T-cell (primary cell): ENCODE data around the gene OXA1L. TPM values are rescaled to one million over a fixed set of nuclear protein-coding genes. Genes with fewer than 3 reads are reported as not detected.

ENCODE experiments used
- ATAC-seq, 4 experiments: fragments of 200-7000 bp in 3 of 4; fragments of 150-1000 bp in 1 of 4; cut with Tn5 transposase; replicated peaks in 1 of 4; 1 replicate in 3 of 4; 2 replicates in 1 of 4; pipeline ENCODE4 v1.10.0; 2021; ENCODE audit warnings: moderate library complexity in 3 of 4, mild to moderate bottlenecking in 2 of 4, moderate number of reproducible peaks in 1 of 4
- CTCF ChIA-PET, 2 donors: fragments of 300-600 bp; sonication (Branson Sonifier 250); formaldehyde crosslinking; loops; one replicate each; lab custom pipeline; 2022; ENCODE audit warnings: antibody characterized with exemption in 2 of 2; lab: Charles Lee
- POLR2A ChIA-PET, 2 donors: fragments of 300-600 bp; sonication (Branson Sonifier 250); formaldehyde crosslinking; loops; one replicate each; lab custom pipeline; 2022; ENCODE audit warnings: antibody characterized with exemption in 2 of 2; lab: Charles Lee
- DNase-seq, 35 experiments: peaks; one replicate each; pipeline versions ENCODE4 v3.0.0 to v3.0.0-alpha.2; 2013 to 2023
- H3K27ac ChIP-seq: one replicate; pipeline ENCODE4 v1.5.1; 2013; ENCODE audit warnings: low read length
- H3K27me3 ChIP-seq, 2 experiments: replicated peaks in 1 of 2; 1 replicate in 1 of 2; 2 replicates in 1 of 2; pipeline versions ENCODE4 v1.6.1 to v1.7.0; 2013; ENCODE audit warnings: low read length in 1 of 2, mixed read lengths in 1 of 2; ENCODE audit not compliant: control insufficient read depth in 2 of 2, insufficient read depth in 2 of 2; ENCODE audit errors: extremely low read depth in 1 of 2
- H3K36me3 ChIP-seq, 2 donors: 1 replicate in 1 of 2; 2 replicates in 1 of 2; pipeline versions ENCODE4 v1.6.1 to v1.7.0; 2013; ENCODE audit warnings: low read length in 1 of 2; ENCODE audit not compliant: control insufficient read depth in 2 of 2, insufficient read depth in 1 of 2; ENCODE audit errors: extremely low read depth in 1 of 2
- H3K4me1 ChIP-seq, 2 experiments: 1 replicate in 1 of 2; 2 replicates in 1 of 2; pipeline versions ENCODE4 v1.6.1 to v1.7.0; 2013; ENCODE audit warnings: low read length in 2 of 2, mixed read lengths in 1 of 2; ENCODE audit not compliant: insufficient read depth in 2 of 2, control insufficient read depth in 1 of 2; ENCODE audit errors: extremely low read depth in 1 of 2
- H3K4me3 ChIP-seq, 2 donors: 1 replicate in 1 of 2; 2 replicates in 1 of 2; pipeline versions ENCODE4 v1.5.1 to v1.7.0; 2013; ENCODE audit warnings: mild to moderate bottlenecking in 2 of 2, low read length in 1 of 2, moderate library complexity in 1 of 2; ENCODE audit not compliant: control insufficient read depth in 1 of 2; ENCODE audit errors: extremely low read depth in 1 of 2
- H3K9me3 ChIP-seq: 2 replicates; pipeline ENCODE4 v1.7.0; 2013
- H3K27ac Mint-ChIP-seq, 2 donors: one replicate each; pipeline ENCODE4 v1.8.0; 2020 to 2021; ENCODE audit warnings: mild to moderate bottlenecking in 2 of 2, mixed read lengths in 2 of 2
- H3K27me3 Mint-ChIP-seq, 2 donors: one replicate each; pipeline ENCODE4 v1.8.0; 2021 to 2022; ENCODE audit warnings: mixed read lengths in 2 of 2
- H3K36me3 Mint-ChIP-seq: one replicate; pipeline ENCODE4 v1.8.0; 2021; ENCODE audit warnings: mixed read lengths
- H3K4me1 Mint-ChIP-seq, 3 donors: one replicate each; pipeline ENCODE4 v1.8.0; 2020 to 2022; ENCODE audit warnings: mixed read lengths in 3 of 3, mild to moderate bottlenecking in 1 of 3
- H3K4me3 Mint-ChIP-seq, 3 donors: one replicate each; pipeline ENCODE4 v1.8.0; 2020 to 2022; ENCODE audit warnings: mild to moderate bottlenecking in 3 of 3, mixed read lengths in 3 of 3, moderate library complexity in 3 of 3
- H3K9me3 Mint-ChIP-seq, 3 donors: one replicate each; pipeline ENCODE4 v1.8.0; 2020 to 2022; ENCODE audit warnings: mixed read lengths in 3 of 3
- WGBS: methylation state at CpG from one replicate; pipeline ENCODE4 v1.1.5; 2013; ENCODE audit warnings: missing lambda C conversion rate; ENCODE audit not compliant: insufficient coverage; 5-methylcytosine and 5-hydroxymethylcytosine counted together
- total RNA-seq, 35 experiments: library from RNA in 6 of 35; stranded (reverse) in 6 of 35; fragments of 120-200 nt in 1 of 35; gene quantifications; one replicate each; pipeline versions ENCODE4 v1.2.1 to v1.2.4 and lab custom pipeline; 2013 to 2026

Gene OXA1L
- total RNA-seq, 5 donors from 2014 or later (not counting 1 experiment from before 2014, with no cell fraction given): 130 to 152 (median 136) TPM

- no peaks in the 10 kb centered on the region for H3K36me3 ChIP-seq
- Mint-ChIP-seq H3K4me3 (no peak overlapping the region), H3K27ac (no peak overlapping the region), H3K9me3 (no peaks in the 10 kb centered on the region), H3K36me3 (no peaks in the 10 kb centered on the region), H3K27me3 (peaks cover 28 to 33% of the 10 kb centered on the region in 2 donors), H3K4me1 (no peaks in the 10 kb centered on the region)
- peaks cover 0 to 9% of the 10 kb centered on the region in 2 experiments for H3K27me3 ChIP-seq
- DNase-seq: no peak
- H3K4me1 ChIP-seq: no peaks in the 10 kb centered on the region
- ChIA-PET POLR2A (no interaction called here), CTCF (no interaction called here)
- no peak overlapping the region for H3K27ac ChIP-seq
- WGBS: 37% methylated on average over 5 of the region's 5 CpGs
- H3K4me3 ChIP-seq: no peak overlapping the region
- no peak for ATAC-seq
- no peaks in the 10 kb centered on the region for H3K9me3 ChIP-seq
These were observed 29.7 kb downstream of the OXA1L start for GRCh38 chr14:22796087-22796707.

GRCh38 chr14:22797017-22797917, 30.8 kb downstream of the OXA1L start:
- H3K9me3 ChIP-seq: no peaks in the 10 kb centered on the region
- CTCF ChIA-PET: interaction anchor here (0.5 to 0.6 kb wide), 3 partner anchors 18 to 92 kb away, joined by 3 to 5 read pairs (median 5); no protein-coding TSS in a partner anchor
- no peaks in the 10 kb centered on the region for H3K36me3 Mint-ChIP-seq
- POLR2A ChIA-PET: no interaction called here
- H3K27ac ChIP-seq: no peak overlapping the region
- no peak for ATAC-seq
- no peak for DNase-seq
- H3K4me3 Mint-ChIP-seq: no peak overlapping the region
- H3K36me3 ChIP-seq: no peaks in the 10 kb centered on the region
- no peak overlapping the region for H3K27ac Mint-ChIP-seq
- 60% methylated on average over 2 of the region's 5 CpGs for WGBS
- H3K4me1 Mint-ChIP-seq: no peaks in the 10 kb centered on the region
- peaks cover 0 to 18% of the 10 kb centered on the region in 2 experiments for H3K27me3 ChIP-seq
- peaks cover 30 to 37% of the 10 kb centered on the region in 2 donors for H3K27me3 Mint-ChIP-seq
- H3K9me3 Mint-ChIP-seq: no peaks in the 10 kb centered on the region
- no peaks in the 10 kb centered on the region for H3K4me1 ChIP-seq
- no peak overlapping the region for H3K4me3 ChIP-seq

DNA sequence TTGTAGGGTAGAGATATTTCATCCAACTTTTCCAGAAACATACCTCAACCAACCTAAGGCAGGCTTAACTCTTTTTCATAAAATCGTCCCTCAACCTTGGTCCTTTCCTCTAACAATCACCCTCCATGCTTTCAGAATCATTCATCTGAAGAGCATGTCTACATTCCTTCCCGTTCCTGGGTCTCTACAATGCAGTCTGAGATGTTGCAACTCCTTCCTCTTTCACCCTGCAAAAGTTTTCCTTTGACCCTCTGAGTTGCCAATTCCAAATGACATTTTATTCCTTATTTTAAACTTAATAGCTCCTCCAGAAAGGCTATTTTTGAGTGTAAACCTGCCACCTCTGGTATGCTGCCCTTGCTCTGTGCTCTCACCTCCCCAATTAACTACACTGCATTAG, 32.0 kb downstream of the OXA1L start:
- Mint-ChIP-seq H3K9me3 (no peaks in the 10 kb centered on the region), H3K4me1 (no peaks in the 10 kb centered on the region), H3K36me3 (no peaks in the 10 kb centered on the region), H3K27ac (no peak overlapping the region), H3K4me3 (no peak overlapping the region), H3K27me3 (peaks cover 33 to 40% of the 10 kb centered on the region in 2 donors)
- DNase-seq (no peak), ATAC-seq (no peak)
- no peaks in the 10 kb centered on the region for H3K4me1 ChIP-seq
- WGBS: 48% methylated on average over 2 of the region's 2 CpGs
- H3K4me3 ChIP-seq: no peak overlapping the region
- POLR2A ChIA-PET: no interaction called here
- no peaks in the 10 kb centered on the region for H3K9me3 ChIP-seq
- no peaks in the 10 kb centered on the region for H3K36me3 ChIP-seq
- CTCF ChIA-PET: no interaction called here
- H3K27me3 ChIP-seq: peaks cover 0 to 18% of the 10 kb centered on the region in 2 experiments
- H3K27ac ChIP-seq: no peak overlapping the region

GRCh38 chr14:22800346-22800745, 33.9 kb downstream of the OXA1L start:
- POLR2A ChIA-PET: no interaction called here
- H3K27me3 Mint-ChIP-seq: peaks cover 33 to 42% of the 10 kb centered on the region in 2 donors
- no peak for ATAC-seq

GRCh38 chr14:22801716-22802115, 35.2 kb downstream of the OXA1L start:
- no peaks in the 10 kb centered on the region for H3K9me3 Mint-ChIP-seq
- ChIA-PET POLR2A (interaction anchor here in 1 of 2 donors (0.5 kb wide), 1 partner anchor 50 kb away, joined by 3 read pairs; no protein-coding TSS in a partner anchor), CTCF (no interaction called here)
- H3K27ac Mint-ChIP-seq: no peak overlapping the region
- Histone ChIP-seq H3K36me3 (no peaks in the 10 kb centered on the region), H3K4me1 (no peaks in the 10 kb centered on the region), H3K27ac (no peak overlapping the region), H3K27me3 (peaks cover 0 to 17% of the 10 kb centered on the region in 2 experiments), H3K4me3 (no peak overlapping the region), H3K9me3 (no peaks in the 10 kb centered on the region)
- no peak overlapping the region for H3K4me3 Mint-ChIP-seq
- H3K36me3 Mint-ChIP-seq: no peaks in the 10 kb centered on the region
- no peaks in the 10 kb centered on the region for H3K4me1 Mint-ChIP-seq
- ATAC-seq: no peak
- H3K27me3 Mint-ChIP-seq: peaks cover 23 to 31% of the 10 kb centered on the region in 2 donors
- WGBS: 81% methylated on average over 5 of the region's 8 CpGs
- DNase-seq: no peak

More at GRCh38 chr14:22800346-22800745, 33.9 kb downstream of the OXA1L start:
- Histone ChIP-seq H3K27me3 (peaks cover 0 to 20% of the 10 kb centered on the region in 2 experiments), H3K36me3 (no peaks in the 10 kb centered on the region), H3K27ac (no peak overlapping the region), H3K4me3 (no peak overlapping the region), H3K4me1 (no peaks in the 10 kb centered on the region), H3K9me3 (no peaks in the 10 kb centered on the region)
- 78% methylated on average over 9 of the region's 10 CpGs for WGBS
- peak overlapping the region in 1 of 2 donors; percentile 47 for H3K27ac Mint-ChIP-seq
- no peaks in the 10 kb centered on the region for H3K36me3 Mint-ChIP-seq
- no peak for DNase-seq
- no peak overlapping the region for H3K4me3 Mint-ChIP-seq
- CTCF ChIA-PET: no interaction called here
- no peaks in the 10 kb centered on the region for H3K9me3 Mint-ChIP-seq
- no peaks in the 10 kb centered on the region for H3K4me1 Mint-ChIP-seq

DNA sequence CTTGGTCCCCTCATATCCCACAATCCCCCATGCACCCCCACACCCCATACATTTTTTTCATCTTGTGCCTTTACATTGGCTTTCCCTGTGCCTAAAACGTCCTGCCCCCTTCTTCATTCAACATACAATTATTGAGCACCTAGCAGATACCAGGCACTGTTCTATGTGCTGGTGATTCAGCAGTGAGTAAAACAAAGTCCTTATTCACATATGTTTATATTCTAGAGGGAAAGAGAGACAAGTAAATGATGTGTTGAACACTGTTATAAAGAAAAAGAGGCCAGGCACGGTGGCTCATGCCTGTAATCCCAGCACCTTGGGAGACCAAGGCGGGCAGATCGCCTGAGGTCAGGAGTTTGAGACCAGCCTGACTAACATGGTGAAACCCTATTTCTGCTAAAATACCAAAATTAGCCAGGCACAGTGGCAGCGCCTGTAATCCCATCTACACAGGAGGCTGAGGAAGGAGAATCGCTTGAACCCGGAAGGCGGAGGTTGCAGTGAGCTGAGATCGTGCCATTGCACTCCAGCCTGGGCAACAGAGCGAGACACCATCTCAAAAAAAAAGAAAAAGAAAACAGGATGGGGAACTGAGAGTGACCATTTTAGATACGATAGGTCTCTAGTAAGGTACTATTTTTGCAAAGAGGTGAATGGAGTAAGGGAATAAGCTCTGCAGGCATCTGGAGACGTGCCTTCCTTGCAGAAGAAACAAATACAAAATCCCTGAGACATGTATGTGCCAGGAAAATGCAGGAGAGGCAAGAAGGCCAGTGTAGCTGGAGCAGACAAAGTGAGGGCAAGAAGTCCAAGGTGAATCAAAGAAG, 36.6 kb downstream of the OXA1L start:
- no peak for DNase-seq
- Mint-ChIP-seq H3K36me3 (no peaks in the 10 kb centered on the region), H3K4me3 (no peak overlapping the region), H3K27ac (no peak overlapping the region), H3K4me1 (no peaks in the 10 kb centered on the region), H3K27me3 (peaks cover 27 to 30% of the 10 kb centered on the region in 2 donors), H3K9me3 (no peaks in the 10 kb centered on the region)
- H3K9me3 ChIP-seq: no peaks in the 10 kb centered on the region
- H3K27me3 ChIP-seq: peaks cover 0 to 17% of the 10 kb centered on the region in 2 experiments
- no peaks in the 10 kb centered on the region for H3K36me3 ChIP-seq
- 100% methylated on average over 4 of the region's 12 CpGs for WGBS
- ChIA-PET CTCF (no interaction called here), POLR2A (no interaction called here)
- H3K4me1 ChIP-seq: no peaks in the 10 kb centered on the region
- H3K27ac ChIP-seq: no peak overlapping the region
- H3K4me3 ChIP-seq: no peak overlapping the region
- ATAC-seq: no peak
